NCI-H526 (cell line): ENCODE results near the gene CKMT1A.

ENCODE experiments used
- DNase-seq, 2 experiments: peaks; one replicate each; lab custom pipeline; 2025; lab: John Stamatoyannopoulos, UW

The CKMT1A gene

GRCh38 chr15:43748376-43748775, 54.7 kb downstream of the CKMT1A start:
- DNase-seq, result no peak
